Measurements from ENCODE around the gene TP53.

The TP53 gene

DNA sequence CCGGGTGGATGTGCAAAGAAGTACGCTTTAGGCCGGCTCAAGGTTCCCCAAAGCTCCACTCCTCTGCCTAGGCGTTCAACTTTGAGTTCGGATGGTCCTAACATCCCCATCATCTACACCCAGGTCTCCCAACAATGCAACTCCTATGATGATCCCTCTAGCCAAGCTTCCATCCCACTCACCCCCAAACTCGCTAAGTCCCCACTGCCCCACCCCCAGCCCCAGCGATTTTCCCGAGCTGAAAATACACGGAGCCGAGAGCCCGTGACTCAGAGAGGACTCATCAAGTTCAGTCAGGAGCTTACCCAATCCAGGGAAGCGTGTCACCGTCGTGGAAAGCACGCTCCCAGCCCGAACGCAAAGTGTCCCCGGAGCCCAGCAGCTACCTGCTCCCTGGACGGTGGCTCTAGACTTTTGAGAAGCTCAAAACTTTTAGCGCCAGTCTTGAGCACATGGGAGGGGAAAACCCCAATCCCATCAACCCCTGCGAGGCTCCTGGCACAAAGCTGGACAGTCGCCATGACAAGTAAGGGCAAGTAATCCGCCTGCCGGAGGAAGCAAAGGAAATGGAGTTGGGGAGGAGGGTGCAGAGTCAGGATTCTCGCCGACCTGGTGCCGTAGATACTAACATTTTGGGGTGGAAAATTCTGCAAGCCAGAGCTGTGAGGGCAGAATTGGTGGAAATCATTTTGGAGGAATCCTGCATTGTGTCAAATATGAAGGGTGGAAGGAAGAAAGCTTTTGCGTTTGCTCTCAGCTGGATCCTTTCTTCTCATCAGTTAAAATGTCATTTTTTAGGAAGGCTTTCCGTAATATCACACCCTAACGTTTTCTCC is at the start of gene TP53:
Gene TP53, minus strand, starts transcription at position 419 of the 836 bp plus-strand sequence. CDS start 10,896 bp downstream, outside the sequence.
- DNase-seq: peak; percentile 64

DNA sequence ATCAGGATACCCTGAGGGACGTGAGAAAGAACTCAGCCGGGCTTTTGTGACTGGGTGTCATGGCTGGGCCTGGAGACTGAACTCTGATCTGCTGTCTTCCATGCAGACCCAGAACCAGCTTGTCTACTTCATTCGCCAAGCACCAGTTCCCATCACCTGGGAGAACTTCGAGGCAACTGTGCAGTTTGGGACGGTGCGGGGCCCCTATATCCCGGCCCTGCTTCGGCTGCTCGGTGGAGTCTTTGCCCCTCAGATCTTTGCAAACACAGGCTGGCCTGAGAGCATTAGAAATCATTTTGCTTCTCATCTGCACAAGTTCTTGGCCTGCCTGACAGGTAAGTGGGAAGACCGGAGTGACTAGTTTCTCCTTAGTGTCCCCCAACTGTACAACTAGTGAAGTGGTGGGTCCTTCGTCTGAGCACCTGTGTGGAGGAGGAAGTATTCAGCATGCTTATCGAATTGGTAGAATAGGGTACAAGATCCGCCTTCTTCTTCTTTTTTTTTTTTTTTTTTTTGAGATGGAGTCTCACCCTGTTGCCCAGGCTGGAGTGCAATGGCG is 45.8 kb upstream of the TP53 start:
- no peak for DNase-seq

DNA sequence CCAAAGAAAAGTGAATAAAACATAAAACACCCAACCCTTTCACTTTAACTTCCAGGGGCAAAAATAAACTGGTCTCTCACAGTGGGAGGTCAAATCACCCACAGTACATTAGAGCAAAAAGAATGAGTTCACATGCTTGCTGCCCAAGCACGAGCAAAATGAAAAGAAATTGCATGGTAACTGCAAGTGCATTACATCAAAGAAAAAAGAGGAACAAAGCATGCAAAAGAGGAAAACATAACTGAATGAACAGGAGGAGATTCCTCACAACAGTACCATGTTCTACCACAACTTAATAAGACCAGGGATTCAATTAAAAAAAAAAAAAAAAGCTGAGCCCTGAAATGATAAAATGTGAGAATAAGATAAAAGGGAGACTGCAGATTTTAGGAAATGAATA is 42.5 kb upstream of the TP53 start:
- DNase-seq: no peak

DNA sequence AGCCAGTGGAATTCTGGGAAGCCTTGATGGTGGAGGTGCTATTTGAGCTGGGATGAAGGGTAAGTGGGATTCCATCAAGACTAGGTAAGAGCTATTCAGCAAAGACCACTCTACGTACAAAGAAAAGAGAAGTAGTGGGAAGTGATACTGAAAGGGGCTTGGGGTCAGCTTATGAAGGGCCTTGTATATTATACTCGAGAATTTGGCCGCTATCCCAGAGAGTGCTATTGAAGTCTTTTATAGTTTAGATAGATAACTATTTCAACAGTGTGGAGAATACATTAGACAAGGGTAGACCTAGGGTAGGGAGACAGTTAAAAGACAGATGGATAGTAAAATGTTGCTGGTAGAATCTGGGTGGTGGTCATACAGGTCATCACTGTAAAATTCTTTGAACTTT is 40.6 kb upstream of the TP53 start:
- DNase-seq: no peak

- no peak for DNase-seq
Measured at GRCh38 chr17:7721612-7722011, 34.3 kb upstream of the TP53 start.

- DNase-seq: no peak
Measured at GRCh38 chr17:7720125-7720524, 32.8 kb upstream of the TP53 start.

DNA sequence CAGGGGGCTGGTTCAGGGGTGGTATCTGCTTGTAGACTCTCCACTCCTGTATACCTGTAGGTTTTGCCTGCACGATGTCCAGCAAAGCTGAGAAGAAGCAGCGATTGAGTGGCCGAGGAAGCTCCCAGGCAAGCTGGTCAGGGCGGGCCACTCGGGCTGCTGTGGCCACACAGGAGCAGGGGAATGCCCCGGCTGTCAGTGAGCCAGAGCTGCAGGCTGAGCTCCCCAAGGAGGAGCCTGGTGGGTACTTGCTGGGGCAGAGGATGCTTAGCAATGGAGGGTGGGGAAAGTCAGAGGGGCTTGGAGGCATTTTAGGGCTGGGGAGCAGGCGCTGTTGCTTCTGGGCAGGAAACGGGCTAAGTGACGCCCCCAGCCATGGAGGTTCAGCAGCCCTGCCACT is 32.4 kb upstream of the TP53 start:
- no peak for DNase-seq

- no peak for DNase-seq
Measured at GRCh38 chr17:7717756-7718350, 30.6 kb upstream of the TP53 start.

- no peak for DNase-seq
Measured at GRCh38 chr17:7716901-7717755, 29.8 kb upstream of the TP53 start, which contains the start of gene DNAH2. TSS of gene DNAH2 (plus strand) at chr17:7717744. CDS start at chr17:7719735, 1,991 bp downstream.

GRCh38 chr17:7715936-7716886 is 28.9 kb upstream of the TP53 start:
- no peak for DNase-seq

- no peak for DNase-seq
Measured at GRCh38 chr17:7714721-7715594, 27.7 kb upstream of the TP53 start.

GRCh38 chr17:7713782-7714181 is 26.5 kb upstream of the TP53 start:
- no peak for DNase-seq

GRCh38 chr17:7712111-7712771 is 25.0 kb upstream of the TP53 start:
- no peak for DNase-seq

DNA sequence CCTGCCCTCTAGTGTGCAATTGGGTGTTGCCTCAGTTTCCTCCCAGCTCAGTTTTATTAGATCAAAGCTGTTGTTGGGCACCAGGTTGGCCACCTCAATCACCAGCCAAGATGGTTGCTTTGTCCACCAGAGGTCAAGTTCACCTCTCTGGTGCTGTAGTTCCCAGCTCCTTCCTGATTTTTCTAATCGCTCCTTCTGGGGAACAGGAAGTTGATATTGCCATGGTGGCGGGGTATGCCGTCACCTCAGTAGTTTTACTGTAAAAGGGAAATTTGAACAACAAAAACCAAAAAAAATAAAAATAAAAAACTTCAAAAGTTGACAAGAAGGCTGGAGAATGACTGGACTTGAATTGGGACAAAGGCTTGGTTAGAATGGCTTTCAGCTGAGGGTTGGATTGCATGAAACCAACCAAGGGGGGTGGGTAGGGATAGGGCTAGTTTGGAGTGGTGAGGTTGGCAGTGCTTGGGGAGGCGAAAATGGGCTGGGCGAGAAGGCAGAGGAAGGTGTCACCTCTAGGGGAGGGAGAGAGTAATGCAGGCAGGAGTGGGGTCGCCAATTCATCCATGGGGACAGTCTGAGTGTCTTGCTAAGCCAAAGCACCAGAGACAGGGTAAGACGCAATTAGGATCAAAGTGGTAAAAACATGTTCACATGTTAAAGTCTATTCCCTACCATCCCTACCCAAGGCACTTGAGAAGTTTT is 23.9 kb upstream of the TP53 start:
- no peak for DNase-seq

GRCh38 chr17:7710301-7710700 is 23.0 kb upstream of the TP53 start:
- DNase-seq: no peak

DNA sequence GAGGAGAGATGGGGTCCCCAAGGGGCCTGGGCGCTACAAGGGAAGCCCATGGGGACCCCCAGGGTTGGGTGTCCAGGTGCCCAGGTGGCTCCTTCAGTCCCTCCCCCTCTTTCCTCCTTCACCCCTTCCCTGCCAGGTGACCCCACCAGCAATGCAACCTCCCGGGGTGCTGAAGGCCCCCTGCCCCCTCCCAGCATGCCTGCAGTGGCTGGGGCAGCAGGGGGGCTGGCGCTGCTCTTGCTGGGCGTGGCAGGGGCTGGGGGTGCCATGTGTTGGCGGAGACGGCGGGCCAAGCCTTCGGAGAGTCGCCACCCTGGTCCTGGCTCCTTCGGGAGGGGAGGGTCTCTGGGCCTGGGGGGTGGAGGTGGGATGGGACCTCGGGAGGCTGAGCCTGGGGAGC is 21.7 kb upstream of the TP53 start:
- no peak for DNase-seq

DNA sequence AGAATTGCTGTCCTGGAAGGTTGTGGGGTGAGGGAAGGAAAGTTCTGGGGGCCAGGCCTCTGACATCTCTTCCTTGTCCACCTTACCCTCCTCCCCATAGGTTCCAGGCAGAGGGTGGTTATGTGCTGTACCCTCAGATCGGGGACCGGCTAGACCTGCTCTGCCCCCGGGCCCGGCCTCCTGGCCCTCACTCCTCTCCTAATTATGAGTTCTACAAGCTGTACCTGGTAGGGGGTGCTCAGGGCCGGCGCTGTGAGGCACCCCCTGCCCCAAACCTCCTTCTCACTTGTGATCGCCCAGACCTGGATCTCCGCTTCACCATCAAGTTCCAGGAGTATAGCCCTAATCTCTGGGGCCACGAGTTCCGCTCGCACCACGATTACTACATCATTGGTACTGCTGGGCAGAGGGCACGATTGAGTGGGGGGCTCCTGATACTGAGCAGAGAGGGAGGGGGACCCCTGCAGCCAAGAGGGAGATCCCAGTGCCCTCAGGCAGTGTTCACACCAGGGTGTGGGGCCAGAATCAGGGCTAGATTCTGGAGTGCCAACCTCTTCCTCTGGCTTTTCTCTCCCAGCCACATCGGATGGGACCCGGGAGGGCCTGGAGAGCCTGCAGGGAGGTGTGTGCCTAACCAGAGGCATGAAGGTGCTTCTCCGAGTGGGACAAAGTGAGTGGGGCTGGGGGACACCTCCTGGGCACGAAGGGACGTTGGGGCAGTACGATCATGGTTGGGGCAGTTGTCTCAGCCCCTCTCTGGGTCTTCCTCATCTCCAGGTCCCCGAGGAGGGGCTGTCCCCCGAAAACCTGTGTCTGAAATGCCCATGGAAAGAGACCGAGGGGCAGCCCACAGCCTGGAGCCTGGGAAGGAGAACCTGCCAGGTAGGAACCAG is 20.8 kb upstream of the TP53 start:
- no peak for DNase-seq

DNA sequence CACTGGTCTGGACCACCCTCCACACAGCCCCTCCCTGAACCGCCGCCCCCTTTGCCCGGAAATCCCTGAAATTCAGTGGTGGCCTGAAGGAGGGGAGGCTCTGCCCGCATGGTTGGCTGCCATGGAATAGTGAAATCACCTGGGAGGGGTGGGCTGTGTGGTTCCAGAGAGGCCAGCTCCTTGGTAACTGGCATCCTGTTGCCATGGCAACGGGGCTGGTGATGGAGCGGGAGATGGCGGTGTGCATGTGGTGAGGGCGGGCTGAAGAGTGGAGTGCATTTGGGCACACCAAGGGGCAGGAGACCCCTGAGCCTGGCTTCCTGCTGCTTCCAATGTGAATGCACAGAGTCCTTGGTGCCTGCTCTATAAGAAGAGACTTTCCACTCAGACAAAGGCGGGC is 20.2 kb upstream of the TP53 start:
- DNase-seq: no peak
